Thyroid gland (tissue), 4 donors: ENCODE results near the gene SUSD5. TPM values are rescaled to one million over a fixed set of nuclear protein-coding genes. Genes with fewer than 3 reads are reported as not detected.
"Not testable (repeated sequence)": the region's sequence is repeated elsewhere in the genome, so short reads cannot be mapped to it uniquely, and the experiment has no call there.

ENCODE experiments used
- DNase-seq, 2 donors: peaks; one replicate each; pipeline ENCODE4 v3.0.0-alpha.2; 2019
- H3K27ac ChIP-seq, 3 donors: fragments of 200-600 bp; sonication (generic); 1 replicate in 2 of 3; 2 replicates in 1 of 3; pipeline ENCODE4 v1.5.1; 2016 to 2019; ENCODE audit warnings: mild to moderate bottlenecking in 1 of 3, moderate library complexity in 1 of 3
- H3K27me3 ChIP-seq: fragments of 200-600 bp; sonication (generic); one replicate; pipeline ENCODE4 v1.5.1; 2019
- H3K36me3 ChIP-seq, 2 donors: fragments of 200-600 bp; sonication (generic); one replicate each; pipeline ENCODE4 v1.5.1; 2016 to 2019
- H3K4me1 ChIP-seq, 2 donors: fragments of 200-600 bp; sonication (generic); one replicate each; pipeline ENCODE4 v1.5.1; 2017 to 2019
- H3K4me3 ChIP-seq, 3 donors: fragments of 200-600 bp; sonication (generic); replicated peaks in 1 of 3; 1 replicate in 2 of 3; 2 replicates in 1 of 3; pipeline ENCODE4 v1.5.1; 2016; ENCODE audit warnings: mild to moderate bottlenecking in 1 of 3
- H3K9me3 ChIP-seq: fragments of 200-600 bp; sonication (generic); one replicate; pipeline ENCODE4 v1.5.1; 2017
- POLR2A ChIP-seq, 2 donors: fragments of 450-650 bp; IDR thresholded peaks; one replicate each; pipeline ENCODE4 v1.6.1; 2017; ENCODE audit warnings: antibody characterized with exemption in 2 of 2, mild to moderate bottlenecking in 2 of 2, moderate library complexity in 1 of 2
- WGBS, 2 donors: methylation state at CpG; one replicate each; pipeline ENCODE4 v1.1.5; 2017; 5-methylcytosine and 5-hydroxymethylcytosine counted together
- intact Hi-C: fragments of 100-400 bp; cut with DNase I; formaldehyde crosslinking; loops from one replicate; pipeline ENCODE4 v1.15.1; 2023
- total RNA-seq, 4 donors: library from RNA; depleted of rRNA; stranded (reverse); fragments of >200 nt; gene quantifications; one replicate each; pipeline ENCODE4 v1.2.3, GENCODE V29; 2016
- TF ChIP-seq, protein P1 (sequence below), 6 experiments: fragments of 200-600 bp in 3 of 6; fragments of 450-650 bp in 3 of 6; sonication (generic) in 3 of 6; IDR thresholded peaks; one replicate each; pipeline ENCODE4 v1.5.1; 2016 to 2019; ENCODE audit warnings: antibody characterized with exemption in 6 of 6, mild to moderate bottlenecking in 2 of 6, inconsistent platforms in 1 of 6, moderate library complexity in 1 of 6

Gene SUSD5
- total RNA-seq, 4 donors from 2014 or later: 2.3 to 9.6 (median 2.8) TPM

DNA sequence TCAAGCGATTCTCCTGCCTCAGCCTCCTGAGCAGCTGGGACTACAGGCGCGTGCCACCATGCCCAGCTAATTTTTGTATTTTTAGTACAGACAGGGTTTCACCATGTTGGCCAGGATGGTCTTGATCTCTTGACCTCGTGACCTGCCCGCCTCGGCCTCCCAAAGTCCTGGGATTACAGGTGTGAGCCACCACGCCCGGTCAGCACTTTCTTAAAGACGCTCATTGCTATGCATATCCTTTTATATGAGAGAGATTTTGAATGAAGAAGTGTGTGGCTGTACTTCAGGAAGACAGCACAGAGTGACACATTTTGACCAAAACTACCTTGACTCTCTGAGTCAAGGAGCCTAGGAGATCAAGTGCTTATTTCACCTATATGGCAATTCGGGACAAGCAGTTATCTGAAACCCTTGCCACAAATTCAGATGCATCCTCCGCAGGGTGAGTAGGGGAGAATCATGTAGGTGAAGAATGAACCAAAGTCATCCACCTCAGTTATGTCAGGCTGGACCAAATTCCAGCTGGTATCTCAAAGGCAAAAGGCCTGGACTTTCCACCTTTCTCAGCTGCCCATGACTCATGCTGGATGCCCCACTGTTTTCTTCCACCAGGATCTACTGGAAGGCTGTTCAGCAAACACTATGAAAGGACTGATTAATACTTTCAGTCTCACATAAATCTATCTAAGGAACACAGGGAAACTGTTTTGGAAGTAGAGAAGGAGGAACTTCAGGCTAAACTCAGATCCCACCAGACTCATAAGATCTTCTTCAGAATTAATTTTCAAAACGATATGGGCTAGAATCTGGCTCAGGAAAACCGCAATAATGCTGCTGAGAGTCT, 31.9 kb downstream of the SUSD5 start:
- WGBS, 2 donors: 96 to 98% methylated on average over 13 of the region's 13 CpGs
- Histone ChIP-seq H3K4me3 (no peak overlapping the region), H3K9me3 (no peaks in the 10 kb centered on the region), H3K36me3 (no peaks in the 10 kb centered on the region), H3K27ac (no peak overlapping the region), H3K27me3 (no peaks in the 10 kb centered on the region), H3K4me1 (no peaks in the 10 kb centered on the region)
- TF ChIP-seq POLR2A (IDR thresholded peaks at IDR 0.05): no peak
- TF ChIP-seq, protein P1, sequence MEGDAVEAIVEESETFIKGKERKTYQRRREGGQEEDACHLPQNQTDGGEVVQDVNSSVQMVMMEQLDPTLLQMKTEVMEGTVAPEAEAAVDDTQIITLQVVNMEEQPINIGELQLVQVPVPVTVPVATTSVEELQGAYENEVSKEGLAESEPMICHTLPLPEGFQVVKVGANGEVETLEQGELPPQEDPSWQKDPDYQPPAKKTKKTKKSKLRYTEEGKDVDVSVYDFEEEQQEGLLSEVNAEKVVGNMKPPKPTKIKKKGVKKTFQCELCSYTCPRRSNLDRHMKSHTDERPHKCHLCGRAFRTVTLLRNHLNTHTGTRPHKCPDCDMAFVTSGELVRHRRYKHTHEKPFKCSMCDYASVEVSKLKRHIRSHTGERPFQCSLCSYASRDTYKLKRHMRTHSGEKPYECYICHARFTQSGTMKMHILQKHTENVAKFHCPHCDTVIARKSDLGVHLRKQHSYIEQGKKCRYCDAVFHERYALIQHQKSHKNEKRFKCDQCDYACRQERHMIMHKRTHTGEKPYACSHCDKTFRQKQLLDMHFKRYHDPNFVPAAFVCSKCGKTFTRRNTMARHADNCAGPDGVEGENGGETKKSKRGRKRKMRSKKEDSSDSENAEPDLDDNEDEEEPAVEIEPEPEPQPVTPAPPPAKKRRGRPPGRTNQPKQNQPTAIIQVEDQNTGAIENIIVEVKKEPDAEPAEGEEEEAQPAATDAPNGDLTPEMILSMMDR (IDR thresholded peaks at IDR 0.05): no peak
- intact Hi-C loops: no loop called here
- no peak for DNase-seq

DNA sequence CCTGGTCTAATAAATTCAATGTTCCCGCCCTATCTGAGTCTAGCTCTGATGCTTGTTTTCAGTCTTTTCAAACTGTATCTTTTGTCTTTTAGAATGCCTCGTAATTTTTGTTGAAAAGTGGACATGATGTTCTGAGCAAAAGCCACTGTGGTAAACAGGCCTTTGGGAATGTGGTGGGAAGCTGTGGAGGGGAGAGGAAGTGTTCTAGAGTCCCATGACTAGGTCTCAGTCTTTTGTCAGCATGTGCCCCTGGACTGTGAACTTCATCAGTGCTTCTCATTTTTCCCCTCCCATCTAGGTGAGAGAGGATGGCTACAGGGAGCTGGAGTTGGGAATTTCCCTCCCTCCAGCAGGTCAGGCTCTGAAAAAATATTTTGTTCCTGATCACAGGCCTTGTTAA, 33.7 kb downstream of the SUSD5 start:
- Histone ChIP-seq H3K4me1 (no peaks in the 10 kb centered on the region), H3K36me3 (no peaks in the 10 kb centered on the region), H3K27me3 (no peaks in the 10 kb centered on the region), H3K4me3 (no peak overlapping the region), H3K9me3 (no peaks in the 10 kb centered on the region), H3K27ac (no peak overlapping the region)
- TF ChIP-seq, protein P1 (IDR thresholded peaks at IDR 0.05): no peak
- no peak for TF ChIP-seq POLR2A (IDR thresholded peaks at IDR 0.05)
- intact Hi-C loops: no loop called here
- WGBS, 2 donors: 88 to 94% methylated on average over 2 of the region's 2 CpGs
- no peak for DNase-seq

DNA sequence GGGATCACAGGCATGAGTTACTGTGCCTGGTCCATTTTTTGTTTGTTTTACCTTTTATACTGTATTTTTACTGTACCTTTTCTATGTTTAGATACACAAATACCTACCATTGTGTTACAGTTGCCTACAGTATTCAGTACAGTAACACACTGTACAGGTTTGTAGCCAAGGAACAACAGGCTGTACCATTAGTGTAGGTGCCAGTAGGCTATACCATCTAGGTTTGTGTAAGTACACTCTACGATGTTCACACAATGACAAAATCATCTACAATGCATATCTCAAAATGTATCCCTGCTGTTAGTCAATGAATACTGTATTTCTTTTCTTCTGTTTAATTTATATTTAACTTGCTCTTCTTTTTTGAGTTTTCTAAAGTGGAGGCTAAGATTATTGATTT, 37.0 kb downstream of the SUSD5 start:
- H3K27ac ChIP-seq, intact Hi-C loops, H3K36me3 ChIP-seq, DNase-seq, H3K27me3 ChIP-seq, H3K4me3 ChIP-seq, H3K4me1 ChIP-seq, H3K9me3 ChIP-seq: not testable (repeated sequence)
- 93 to 97% methylated on average over 1 of the region's 1 CpG for WGBS, 2 donors

DNA sequence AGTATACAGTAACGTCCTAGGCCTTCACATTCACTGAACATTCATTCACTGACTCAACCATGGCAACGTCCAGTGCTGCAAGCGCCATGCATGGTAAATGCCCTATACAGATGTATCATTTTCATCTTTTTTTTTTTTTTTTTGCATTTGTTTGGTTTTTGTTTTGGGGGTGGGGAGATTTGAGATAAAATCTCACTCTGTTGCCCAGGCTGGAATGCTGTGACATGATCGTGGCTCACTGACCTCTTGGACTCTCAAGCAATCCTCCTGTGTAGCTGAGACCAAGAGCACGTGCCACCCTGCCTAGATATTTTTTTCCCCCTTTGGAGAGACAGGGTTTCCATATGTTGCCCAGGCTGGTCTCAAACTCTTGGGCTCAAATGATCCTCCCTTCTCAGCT, 37.4 kb downstream of the SUSD5 start:
- no peak for DNase-seq
- Histone ChIP-seq H3K4me1 (no peaks in the 10 kb centered on the region), H3K27ac (no peak overlapping the region), H3K27me3 (no peaks in the 10 kb centered on the region), H3K4me3 (no peak overlapping the region), H3K9me3 (no peaks in the 10 kb centered on the region), H3K36me3 (no peaks in the 10 kb centered on the region)
- 82 to 87% methylated on average over 5 of the region's 5 CpGs for WGBS, 2 donors
- intact Hi-C loops: no loop called here
- TF ChIP-seq, protein P1 (IDR thresholded peaks at IDR 0.05): no peak
- no peak for TF ChIP-seq POLR2A (IDR thresholded peaks at IDR 0.05)

DNA sequence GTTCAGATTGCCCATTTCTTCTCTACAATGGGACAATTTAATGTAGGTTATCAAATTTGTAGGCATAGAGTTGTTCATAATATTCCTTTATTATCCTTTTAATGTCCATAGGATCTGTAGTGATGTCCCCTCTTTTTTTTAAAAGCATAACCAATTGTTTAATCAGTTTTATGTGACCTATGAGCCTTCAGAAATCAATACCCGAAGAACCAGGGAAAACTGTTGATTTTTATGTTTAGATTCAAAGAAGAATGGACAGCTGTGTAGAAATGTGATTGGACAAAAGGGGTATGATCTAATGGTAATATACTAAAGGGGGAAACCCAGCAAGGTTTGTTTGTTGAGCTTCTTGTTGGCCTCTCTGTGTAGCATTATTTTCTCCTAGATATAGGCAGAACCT, 39.5 kb downstream of the SUSD5 start:
- no peak overlapping the region for H3K27ac ChIP-seq

More for the DNA sequence above, 39.5 kb downstream of the SUSD5 start:
- no peak overlapping the region for H3K4me3 ChIP-seq
- H3K9me3 ChIP-seq: no peaks in the 10 kb centered on the region
- no peaks in the 10 kb centered on the region for H3K36me3 ChIP-seq
- peaks cover 7 to 10% of the 10 kb centered on the region in 2 donors for H3K4me1 ChIP-seq
- H3K27me3 ChIP-seq: no peaks in the 10 kb centered on the region
- no peak for DNase-seq
- TF ChIP-seq, protein P1 (IDR thresholded peaks at IDR 0.05): no peak
- no peak for TF ChIP-seq POLR2A (IDR thresholded peaks at IDR 0.05)
- intact Hi-C loops: no loop called here
- 94 to 95% methylated on average over 1 of the region's 1 CpG for WGBS, 2 donors
